ENCODE results near the gene TNNT2. TPM values are rescaled to one million over a fixed set of nuclear protein-coding genes. Genes with fewer than 3 reads are reported as not detected.

The TNNT2 gene
- total and polyA plus RNA-seq, 2 of the 8 experiments (the other 6 are each of a cell fraction or from before 2014, with no cell fraction given), result 3.1 to 21.0 TPM

GRCh38 chr1:201310251-201310985, 67.1 kb downstream of the TNNT2 start:
- FAIRE-seq (no peak), DNase-seq (ENCODE audit: low read depth in 1 of 2, low spot score in 2 of 2) (no peak)
- Histone ChIP-seq H2AFZ (ENCODE audit: low read length) (no peak overlapping the region), H3K4me1 (replicated peaks in 1 of 4; ENCODE audit: control insufficient read depth in 3 of 4, insufficient read depth in 4 of 4, low read length in 3 of 4) (peaks cover 0 to 3% (median 0%) of the 10 kb centered on the region in 4 experiments; a peak in 1 of 7 replicates), H3K36me3 (ENCODE audit: control insufficient read depth in 2 of 4, insufficient read depth in 4 of 4, low read length in 3 of 4) (no peaks in the 10 kb centered on the region), H3K79me2 (ENCODE audit: control insufficient read depth in 1 of 2, insufficient read depth in 2 of 2, low read length in 2 of 2) (no peaks in the 10 kb centered on the region), H4K20me1 (replicated peaks in 1 of 2; ENCODE audit: control insufficient read depth in 1 of 2, insufficient read depth in 2 of 2, low read length in 2 of 2) (no peaks in the 10 kb centered on the region), H4K5ac (ENCODE audit: insufficient read length, low read depth, low read length) (no peak overlapping the region), H2BK20ac (ENCODE audit: low read length) (no peak overlapping the region), H3K4me2 (ENCODE audit: insufficient read depth in 1 of 2, low read depth in 2 of 2, low read length in 2 of 2) (no peak overlapping the region), H3K27me3 (replicated peaks in 1 of 4; ENCODE audit: control insufficient read depth in 3 of 4, extremely low read depth in 1 of 4, insufficient read depth in 3 of 4, low read length in 3 of 4) (peaks cover 0 to 10% (median 6%) of the 10 kb centered on the region in 4 experiments; a peak in 4 of 7 replicates), H3K4me3 (ENCODE audit: extremely low read depth in 1 of 4, insufficient read depth in 2 of 4, low read depth in 3 of 4, low read length in 4 of 4) (no peak overlapping the region), H4K91ac (replicated peaks; ENCODE audit: insufficient read length, low read length) (no peak overlapping the region), H3K56ac (replicated peaks; ENCODE audit: insufficient read length, low read depth, low read length) (no peak overlapping the region), H3K9me3 (ENCODE audit: insufficient read depth in 2 of 2, low read depth in 1 of 2, low read length in 1 of 2) (no peaks in the 10 kb centered on the region), H4K8ac (ENCODE audit: extremely low read depth, insufficient read depth, low read length) (peak overlapping the region; percentile 62; the same call in 1 of the 2 replicates), H3K14ac (ENCODE audit: insufficient read length) (no peak overlapping the region), H2BK12ac (ENCODE audit: low read depth, low read length) (peak overlapping the region; percentile 9; the same call in 1 of the 2 replicates), H3K18ac (ENCODE audit: extremely low read depth, low read length) (no peak overlapping the region), H3K27ac (ENCODE audit: low read depth, low read length) (no peak overlapping the region), H3K23ac (ENCODE audit: insufficient read length) (no peak overlapping the region), H2BK120ac (replicated peaks; ENCODE audit: low read depth, low read length) (no peak overlapping the region), H2AK5ac (ENCODE audit: low read depth, low read length) (no peak overlapping the region), H3K4ac (replicated peaks; ENCODE audit: insufficient read length, low read depth, low read length) (no peak overlapping the region), H2BK15ac (ENCODE audit: low read length) (no peak overlapping the region), H3K23me2 (ENCODE audit: low read depth, low read length) (0 out of 2 replicates have a peak, but pooled peaks cover 2% of the 10 kb centered on the region), H3K79me1 (ENCODE audit: low read depth, low read length) (no peaks in the 10 kb centered on the region), H2BK5ac (ENCODE audit: low read depth, low read length) (no peak overlapping the region), H3K9ac (replicated peaks in 1 of 4; ENCODE audit: extremely low read depth in 1 of 4, low read depth in 3 of 4, low read length in 3 of 4) (no peak overlapping the region)
- ChIA-PET CTCF (ENCODE audit: partially characterized antibody) (interaction anchor here (1.1 to 13.6 kb wide), 13 partner anchors 10 to 202 kb away, joined by 3 to 151 read pairs (median 10); no protein-coding TSS in a partner anchor), POLR2A (ENCODE audit: partially characterized antibody) (no interaction called here)
- 84% methylated on average over 7 of the region's 7 CpGs; no CpG with 5 or more reads in 1 of the 2 experiments for WGBS, 2 experiments (ENCODE audit: extremely low coverage in 1 of 2, insufficient coverage in 1 of 2, insufficient read length in 1 of 2, insufficient replicate concordance in 2 of 2, low coverage in 1 of 2, low lambda C conversion rate in 2 of 2, missing lambda C conversion rate in 1 of 2)
- TF ChIP-seq CBX5 (IDR thresholded peaks at IDR 0.05; ENCODE audit: low read depth, low read length) (no peak), TEAD4 (IDR thresholded peaks at IDR 0.05; ENCODE audit: low read depth, low read length) (no peak), POLR2AphosphoS5 (IDR thresholded peaks at IDR 0.05; ENCODE audit: low read depth, low read length) (no peak), NRF1 (IDR thresholded peaks at IDR 0.05; ENCODE audit: low read depth, low read length) (no peak), TAF1 (IDR thresholded peaks at IDR 0.05; ENCODE audit: low read depth, low read length) (no peak), MAFK (IDR thresholded peaks at IDR 0.05; ENCODE audit: low read depth, low read length) (no peak), SAP30 (IDR thresholded peaks at IDR 0.05; ENCODE audit: insufficient read depth, insufficient replicate concordance, low read length) (no peak), CTCF (IDR thresholded peaks at IDR 0.05; ENCODE audit: control extremely low read depth in 1 of 3, insufficient read depth in 1 of 3, low read depth in 1 of 3, low read length in 3 of 3) (no peak)
- TF ChIP-seq, protein P1, sequence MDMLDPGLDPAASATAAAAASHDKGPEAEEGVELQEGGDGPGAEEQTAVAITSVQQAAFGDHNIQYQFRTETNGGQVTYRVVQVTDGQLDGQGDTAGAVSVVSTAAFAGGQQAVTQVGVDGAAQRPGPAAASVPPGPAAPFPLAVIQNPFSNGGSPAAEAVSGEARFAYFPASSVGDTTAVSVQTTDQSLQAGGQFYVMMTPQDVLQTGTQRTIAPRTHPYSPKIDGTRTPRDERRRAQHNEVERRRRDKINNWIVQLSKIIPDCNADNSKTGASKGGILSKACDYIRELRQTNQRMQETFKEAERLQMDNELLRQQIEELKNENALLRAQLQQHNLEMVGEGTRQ (IDR thresholded peaks at IDR 0.05; ENCODE audit: low read length), result no peak

Measured in H1 (cell line).